WTC11 (cell line): Measurements from ENCODE around the gene FRMD4B. TPM values are rescaled to one million over a fixed set of nuclear protein-coding genes. Genes with fewer than 3 reads are reported as not detected.

Experiments
- ATAC-seq: fragments of 200-7000 bp; cut with Tn5 transposase; 2 replicates; pipeline ENCODE4 v1.10.0; 2021; ENCODE audit warnings: mild to moderate bottlenecking, moderate library complexity
- CTCF ChIA-PET: fragments of 300-600 bp; sonication (Branson Sonifier 250); formaldehyde crosslinking; loops from one replicate; lab custom pipeline; 2021; ENCODE audit warnings: antibody characterized with exemption; lab: Charles Lee
- POLR2A ChIA-PET: fragments of 350-600 bp; sonication (Branson Sonifier 250); formaldehyde crosslinking; loops from one replicate; lab custom pipeline; 2021; ENCODE audit warnings: antibody characterized with exemption; lab: Charles Lee
- DNase-seq: peaks from one replicate; pipeline ENCODE4 v3.0.0; 2021; ENCODE audit warnings: low spot score
- H3K27ac Mint-ChIP-seq: 2 replicates; pipeline ENCODE4 v1.8.0; 2021; ENCODE audit warnings: mixed read lengths
- H3K27me3 Mint-ChIP-seq: 2 replicates; pipeline ENCODE4 v1.8.0; 2021; ENCODE audit warnings: low read depth, mild to moderate bottlenecking, moderate library complexity, mixed read lengths
- H3K36me3 Mint-ChIP-seq: 2 replicates; pipeline ENCODE4 v1.8.0; 2021; ENCODE audit warnings: mixed read lengths
- H3K4me1 Mint-ChIP-seq: 2 replicates; pipeline ENCODE4 v1.8.0; 2022; ENCODE audit warnings: mixed read lengths
- H3K4me3 Mint-ChIP-seq: 2 replicates; pipeline ENCODE4 v1.8.0; 2021; ENCODE audit warnings: mild to moderate bottlenecking, moderate library complexity, mixed read lengths
- H3K9me3 Mint-ChIP-seq: 2 replicates; pipeline ENCODE4 v1.8.0; 2021; ENCODE audit warnings: mixed read lengths
- ARID4B ChIP-seq: sonication (generic); formaldehyde crosslinking; IDR thresholded peaks from 2 replicates; pipeline ENCODE4 v1.8.0; 2023; ENCODE audit warnings: missing genetic modification reagents, mild to moderate bottlenecking, borderline replicate concordance
- CBFB ChIP-seq: sonication (generic); formaldehyde crosslinking; IDR thresholded peaks from 2 replicates; pipeline ENCODE4 v1.8.1; 2022; ENCODE audit warnings: mild to moderate bottlenecking, low read depth, missing genetic modification reagents
- CREB1 ChIP-seq: sonication (generic); formaldehyde crosslinking; IDR thresholded peaks from 2 replicates; pipeline ENCODE4 v1.8.0; 2023; ENCODE audit warnings: mild to moderate bottlenecking, missing genetic modification reagents
- CTCF ChIP-seq: fragments of 200-600 bp; IDR thresholded peaks from 2 replicates; pipeline ENCODE4 v1.8.0; 2022; ENCODE audit warnings: antibody characterized with exemption
- E2F5 ChIP-seq: sonication (generic); formaldehyde crosslinking; IDR thresholded peaks from 2 replicates; pipeline ENCODE4 v1.8.1; 2022; ENCODE audit warnings: mild to moderate bottlenecking, moderate library complexity, missing genetic modification reagents
- ERG ChIP-seq: fragments of 250-450 bp; sonication (Bioruptor Pico); IDR thresholded peaks from 2 replicates; pipeline ENCODE4 v1.8.0; 2021; ENCODE audit warnings: mild to moderate bottlenecking
- IRF1 ChIP-seq: sonication (generic); formaldehyde crosslinking; IDR thresholded peaks from 2 replicates; pipeline ENCODE4 v1.8.0; 2023; ENCODE audit warnings: missing genetic modification reagents
- IRF2 ChIP-seq: sonication (generic); formaldehyde crosslinking; IDR thresholded peaks from 2 replicates; pipeline ENCODE4 v1.8.0; 2022; ENCODE audit warnings: low read depth, missing genetic modification reagents, borderline replicate concordance
- JAZF1 ChIP-seq: fragments of 250-450 bp; sonication (Bioruptor Pico); IDR thresholded peaks from 2 replicates; pipeline ENCODE4 v1.9.0; 2021; ENCODE audit warnings: moderate library complexity, mild to moderate bottlenecking, inconsistent platforms
- MLX ChIP-seq: sonication (generic); formaldehyde crosslinking; IDR thresholded peaks from 2 replicates; pipeline ENCODE4 v1.8.1; 2023; ENCODE audit warnings: mild to moderate bottlenecking, missing genetic modification reagents, moderate library complexity
- NFYB ChIP-seq: sonication (generic); formaldehyde crosslinking; conservative IDR thresholded peaks from 2 replicates; pipeline ENCODE4 v1.8.0; 2022; ENCODE audit warnings: low read depth, missing genetic modification reagents
- ZNF263 ChIP-seq: sonication (generic); formaldehyde crosslinking; IDR thresholded peaks from 2 replicates; pipeline ENCODE4 v1.8.1; 2022; ENCODE audit warnings: low read depth, mild to moderate bottlenecking, moderate library complexity, missing genetic modification reagents
- ZNF671 ChIP-seq: fragments of 250-450 bp; sonication (Bioruptor Pico); IDR thresholded peaks from 2 replicates; pipeline ENCODE4 v1.8.0; 2021; ENCODE audit warnings: mild to moderate bottlenecking
- ZSCAN18 ChIP-seq: fragments of 250-450 bp; sonication (Bioruptor Pico); IDR thresholded peaks from 2 replicates; pipeline ENCODE4 v2.1.2; 2022; ENCODE audit warnings: mild to moderate bottlenecking, moderate library complexity
- total RNA-seq: library from RNA; stranded (reverse); gene quantifications from 3 replicates; pipeline ENCODE4 v1.2.3, GENCODE V29; 2021

Gene FRMD4B
- total RNA-seq, 1 experiment from 2014 or later, result 6.7 TPM

- Mint-ChIP-seq H3K27ac (peak overlapping the region; percentile 44; the same call in 1 of the 2 replicates), H3K9me3 (no peaks in the 10 kb centered on the region)
- CTCF ChIA-PET, result no interaction called here
Measured at GRCh38 chr3:69328103-69328962, 57.6 kb downstream of the FRMD4B start.

More at GRCh38 chr3:69328103-69328962, 57.6 kb downstream of the FRMD4B start:
- Mint-ChIP-seq H3K4me3 (no peak overlapping the region), H3K27me3 (no peaks in the 10 kb centered on the region), H3K36me3 (no peaks in the 10 kb centered on the region), H3K4me1 (peaks cover 11% of the 10 kb centered on the region)
- ATAC-seq (no peak), DNase-seq (no peak)
- no peak for TF ChIP-seq IRF1
- no peak for TF ChIP-seq ERG
- TF ChIP-seq ZNF263 (CRISPR knock-in tag), result no peak
- no peak for TF ChIP-seq MLX (CRISPR knock-in tag)
- TF ChIP-seq JAZF1, result no peak
- no peak for TF ChIP-seq E2F5 (CRISPR knock-in tag)
- no peak for TF ChIP-seq CTCF
- no peak for TF ChIP-seq ZNF671 (CRISPR knock-in tag)
- TF ChIP-seq IRF2 (CRISPR knock-in tag), result no peak
- TF ChIP-seq CBFB, result no peak
- TF ChIP-seq CREB1 (CRISPR knock-in tag), result no peak
- TF ChIP-seq NFYB (CRISPR knock-in tag), result no peak
- TF ChIP-seq ARID4B (CRISPR knock-in tag), result no peak
- TF ChIP-seq ZSCAN18 (CRISPR knock-in tag), result no peak
- POLR2A ChIA-PET, result no interaction called here
